Measurements from ENCODE around the gene MRPL36.
"Not testable (repeated sequence)": the region's sequence is repeated elsewhere in the genome, so short reads cannot be mapped to it uniquely, and the experiment has no call there.

MRPL36 gene

GRCh38 chr5:1799602-1800471, at the start of gene MRPL36:
TSS of gene MRPL36 (minus strand) at chr5:1799837. CDS start at chr5:1798935, 902 bp downstream.
- DNase-seq (ENCODE audit: low read depth), result peak; percentile 88

GRCh38 chr5:1847611-1848010, 48.0 kb upstream of the MRPL36 start:
- no peak for DNase-seq (ENCODE audit: low read depth)

- no peak for DNase-seq (ENCODE audit: low read depth)
Measured at GRCh38 chr5:1847056-1847455, 47.4 kb upstream of the MRPL36 start.

- DNase-seq (ENCODE audit: low read depth), result no peak
Measured at GRCh38 chr5:1846583-1846982, 46.9 kb upstream of the MRPL36 start.

GRCh38 chr5:1845696-1846095, 46.1 kb upstream of the MRPL36 start:
- DNase-seq (ENCODE audit: low read depth), result no peak

- DNase-seq (ENCODE audit: low read depth), result no peak
Measured at GRCh38 chr5:1844708-1845436, 45.2 kb upstream of the MRPL36 start.

GRCh38 chr5:1843761-1844160, 44.1 kb upstream of the MRPL36 start:
- DNase-seq (ENCODE audit: low read depth), result not testable (repeated sequence)

- DNase-seq (ENCODE audit: low read depth), result no peak
Measured at GRCh38 chr5:1842004-1842819, 42.6 kb upstream of the MRPL36 start.

- DNase-seq (ENCODE audit: low read depth), result no peak
Measured at GRCh38 chr5:1840741-1841521, 41.3 kb upstream of the MRPL36 start.

- no peak for DNase-seq (ENCODE audit: low read depth)
Measured at GRCh38 chr5:1840071-1840547, 40.5 kb upstream of the MRPL36 start.

- no peak for DNase-seq (ENCODE audit: low read depth)
Measured at GRCh38 chr5:1838013-1838412, 38.4 kb upstream of the MRPL36 start.

GRCh38 chr5:1836891-1837880, 37.5 kb upstream of the MRPL36 start:
- no peak for DNase-seq (ENCODE audit: low read depth)

- no peak for DNase-seq (ENCODE audit: low read depth)
Measured at GRCh38 chr5:1836176-1836890, 36.7 kb upstream of the MRPL36 start.

- DNase-seq (ENCODE audit: low read depth), result no peak
Measured at GRCh38 chr5:1835431-1835830, 35.8 kb upstream of the MRPL36 start.

- DNase-seq (ENCODE audit: low read depth), result no peak
Measured at GRCh38 chr5:1834721-1835429, 35.2 kb upstream of the MRPL36 start.

GRCh38 chr5:1834022-1834551, 34.5 kb upstream of the MRPL36 start:
- DNase-seq (ENCODE audit: low read depth), result no peak

- no peak for DNase-seq (ENCODE audit: low read depth)
Measured at GRCh38 chr5:1833264-1834021, 33.8 kb upstream of the MRPL36 start.
